Activated naive CD8-positive, alpha-beta T cell (primary cell): ENCODE measurements around the gene CDV3.
"Not testable (repeated sequence)": the region's sequence is repeated elsewhere in the genome, so short reads cannot be mapped to it uniquely, and the experiment has no call there.

Source experiments
- H3K27ac Mint-ChIP-seq: one replicate; pipeline ENCODE4 v1.8.0; 2021; ENCODE audit warnings: mixed read lengths
- H3K27me3 Mint-ChIP-seq: one replicate; pipeline ENCODE4 v1.8.0; 2021; ENCODE audit warnings: mixed read lengths
- H3K36me3 Mint-ChIP-seq: one replicate; pipeline ENCODE4 v1.8.0; 2021; ENCODE audit warnings: mixed read lengths
- H3K4me1 Mint-ChIP-seq: one replicate; pipeline ENCODE4 v1.8.0; 2021; ENCODE audit warnings: low read depth, mixed read lengths
- H3K4me3 Mint-ChIP-seq: one replicate; pipeline ENCODE4 v1.8.0; 2021; ENCODE audit warnings: mild to moderate bottlenecking, mixed read lengths
- H3K9me3 Mint-ChIP-seq: one replicate; pipeline ENCODE4 v1.8.0; 2021; ENCODE audit warnings: low read depth, mixed read lengths

Gene CDV3, protein sequence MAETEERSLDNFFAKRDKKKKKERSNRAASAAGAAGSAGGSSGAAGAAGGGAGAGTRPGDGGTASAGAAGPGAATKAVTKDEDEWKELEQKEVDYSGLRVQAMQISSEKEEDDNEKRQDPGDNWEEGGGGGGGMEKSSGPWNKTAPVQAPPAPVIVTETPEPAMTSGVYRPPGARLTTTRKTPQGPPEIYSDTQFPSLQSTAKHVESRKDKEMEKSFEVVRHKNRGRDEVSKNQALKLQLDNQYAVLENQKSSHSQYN

DNA sequence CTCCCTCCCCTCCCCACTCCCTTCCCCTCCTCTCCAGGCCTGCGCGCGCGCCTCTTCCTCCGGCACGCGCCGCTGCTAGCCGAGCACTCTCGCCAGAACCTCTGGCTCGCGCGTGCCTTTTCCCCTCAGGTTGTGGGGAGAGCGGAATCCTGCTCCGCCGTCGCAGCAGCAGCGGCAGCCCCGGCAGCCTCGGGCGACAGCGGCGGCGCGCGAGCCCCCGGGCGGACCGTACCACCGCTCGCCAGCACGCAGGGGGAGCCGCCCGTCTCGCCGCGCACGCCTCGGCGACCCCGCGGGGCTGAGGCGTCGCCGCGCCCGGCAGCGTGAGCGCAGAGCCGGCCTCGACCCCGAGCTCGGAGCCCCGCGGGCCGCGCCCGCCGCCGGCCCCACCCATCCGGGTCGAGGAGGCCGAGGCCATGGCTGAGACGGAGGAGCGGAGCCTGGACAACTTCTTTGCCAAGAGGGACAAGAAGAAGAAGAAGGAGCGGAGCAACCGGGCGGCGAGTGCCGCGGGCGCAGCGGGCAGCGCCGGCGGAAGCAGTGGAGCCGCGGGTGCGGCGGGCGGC lies at the start of gene CDV3:
TSS of gene CDV3 (plus strand) at position 58 of the 566 bp plus-strand sequence. CDS start at position 417, 359 bp downstream.
- Mint-ChIP-seq H3K4me3 (peak within 1 kb of the TSS; percentile 98), H3K27me3 (no peaks in the 10 kb centered on the region), H3K36me3 (peaks cover 19% of the 10 kb centered on the region), H3K4me1 (peaks cover 59% of the 10 kb centered on the region), H3K9me3 (no peaks in the 10 kb centered on the region), H3K27ac (peak within 1 kb of the TSS; percentile 98)

DNA sequence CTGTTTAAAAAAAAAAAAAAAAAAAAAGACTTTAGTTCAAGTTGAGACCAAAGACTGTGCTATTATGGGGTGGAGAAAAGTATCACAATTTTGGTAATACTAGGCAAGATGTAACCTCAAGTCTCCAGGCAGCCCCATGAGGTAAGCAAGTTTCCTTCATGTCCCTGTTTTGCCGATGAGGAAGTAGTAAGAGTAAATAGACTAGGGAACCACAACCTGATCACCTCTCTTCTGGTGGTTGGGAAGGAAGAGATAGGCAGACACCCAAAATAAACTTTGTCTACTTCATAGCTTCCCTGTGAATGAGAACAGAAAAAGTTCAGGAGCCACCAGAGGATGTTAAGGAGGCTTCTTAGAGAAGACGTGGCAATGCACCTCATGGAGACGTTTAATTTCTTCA lies 49.7 kb upstream of the CDV3 start:
- not testable (repeated sequence) for H3K4me3 Mint-ChIP-seq

DNA sequence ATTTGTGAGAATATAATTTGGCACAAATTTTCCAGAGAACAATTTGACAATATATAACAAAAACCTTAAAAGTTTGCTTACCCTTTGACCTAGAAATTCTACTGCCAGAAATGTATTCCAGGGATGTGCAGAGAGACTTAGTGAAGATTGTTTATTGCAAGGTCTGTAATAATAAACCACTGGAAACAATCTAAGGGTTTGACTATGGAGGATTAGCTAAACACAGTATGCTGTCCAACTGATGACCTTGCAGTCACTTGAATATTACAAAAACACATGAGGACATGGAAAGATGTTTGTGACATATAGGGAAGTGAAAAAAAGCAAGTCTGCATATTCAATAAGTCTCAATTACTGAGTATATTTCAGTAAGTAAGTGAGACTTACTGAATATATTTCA lies 48.1 kb upstream of the CDV3 start:
- H3K36me3 Mint-ChIP-seq, result no peaks in the 10 kb centered on the region
- no peaks in the 10 kb centered on the region for H3K9me3 Mint-ChIP-seq
- no peaks in the 10 kb centered on the region for H3K4me1 Mint-ChIP-seq
- H3K27ac Mint-ChIP-seq, result no peak overlapping the region
- no peaks in the 10 kb centered on the region for H3K27me3 Mint-ChIP-seq
- no peak overlapping the region for H3K4me3 Mint-ChIP-seq

More for the DNA sequence above, 49.7 kb upstream of the CDV3 start:
- H3K36me3 Mint-ChIP-seq, H3K27ac Mint-ChIP-seq, H3K9me3 Mint-ChIP-seq, H3K4me1 Mint-ChIP-seq, H3K27me3 Mint-ChIP-seq: not testable (repeated sequence)

DNA sequence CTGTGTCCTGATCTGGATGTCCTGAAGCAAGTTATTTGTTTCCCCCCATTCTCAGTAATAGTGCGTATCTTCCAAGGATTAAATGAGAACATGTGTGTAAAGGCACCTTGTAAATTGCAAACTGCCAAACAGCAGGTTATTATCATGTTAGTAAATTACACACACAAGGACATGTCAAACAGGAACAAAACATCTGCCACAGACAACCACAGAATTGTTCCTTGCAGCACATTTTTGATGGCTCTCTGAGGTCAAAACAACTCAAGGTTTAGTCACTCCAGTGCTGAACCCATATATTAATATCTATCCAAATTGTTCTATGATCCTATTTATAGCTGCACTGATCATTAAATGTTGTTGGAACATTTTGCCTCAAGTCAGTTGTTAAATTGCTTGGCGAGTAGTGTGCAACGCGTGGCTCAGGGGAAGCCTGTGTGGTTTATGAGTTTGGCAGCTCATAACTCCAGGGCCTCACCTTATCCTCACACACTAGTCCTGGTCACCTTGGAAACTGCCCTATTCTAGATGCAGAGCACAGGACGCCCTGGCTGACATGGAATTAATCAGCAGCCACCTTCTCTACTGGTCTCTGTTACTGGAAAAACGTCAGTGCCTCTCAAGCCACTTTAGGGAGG lies 46.3 kb upstream of the CDV3 start:
- no peak overlapping the region for H3K4me3 Mint-ChIP-seq
- H3K4me1 Mint-ChIP-seq, result no peaks in the 10 kb centered on the region
- H3K27ac Mint-ChIP-seq, result no peak overlapping the region
- no peaks in the 10 kb centered on the region for H3K36me3 Mint-ChIP-seq
- no peaks in the 10 kb centered on the region for H3K27me3 Mint-ChIP-seq
- H3K9me3 Mint-ChIP-seq, result no peaks in the 10 kb centered on the region

DNA sequence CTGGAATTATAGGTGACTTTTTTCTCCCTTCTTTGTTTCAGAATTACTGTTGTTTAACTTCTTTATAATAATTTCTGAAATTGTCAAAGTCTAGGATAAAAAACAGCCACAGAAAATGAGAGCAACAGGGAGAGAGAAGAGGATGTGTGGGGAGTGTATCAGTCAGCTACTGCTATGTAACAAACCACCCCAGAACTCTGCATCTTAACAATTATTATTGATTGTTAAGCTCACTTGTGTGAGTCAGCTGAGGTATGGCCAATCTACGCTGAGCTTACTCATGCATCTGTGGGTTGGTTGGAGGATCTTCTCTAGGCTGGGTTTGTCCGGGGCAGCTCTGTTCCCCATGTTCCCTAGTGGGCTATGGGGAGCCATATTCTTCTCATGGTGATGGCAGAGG lies 43.7 kb upstream of the CDV3 start:
- Mint-ChIP-seq H3K27me3 (peaks cover 1% of the 10 kb centered on the region), H3K27ac (no peak overlapping the region), H3K9me3 (no peaks in the 10 kb centered on the region), H3K4me1 (no peaks in the 10 kb centered on the region), H3K36me3 (no peaks in the 10 kb centered on the region), H3K4me3 (no peak overlapping the region)

DNA sequence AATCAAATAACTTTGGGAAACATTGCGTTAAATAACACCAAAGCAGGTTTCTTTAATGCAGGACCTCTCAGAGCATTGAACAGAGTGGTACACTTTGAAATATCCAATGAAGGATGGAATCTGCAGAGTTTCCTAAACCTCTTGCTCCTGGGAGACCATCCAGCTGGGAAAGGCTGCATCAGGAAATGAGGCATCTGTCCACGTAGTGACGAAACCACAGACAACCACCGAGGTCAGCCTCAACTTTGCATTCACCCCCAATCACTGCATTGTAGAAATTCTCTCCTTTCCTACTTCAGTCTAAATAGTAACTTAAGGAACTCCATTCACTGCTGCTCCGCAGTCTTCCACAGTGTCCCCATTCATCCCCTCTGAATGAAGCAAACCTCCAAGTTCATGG lies 41.5 kb upstream of the CDV3 start:
- Mint-ChIP-seq H3K27me3 (peaks cover 1% of the 10 kb centered on the region), H3K4me1 (no peaks in the 10 kb centered on the region), H3K27ac (no peak overlapping the region), H3K9me3 (no peaks in the 10 kb centered on the region), H3K4me3 (no peak overlapping the region), H3K36me3 (no peaks in the 10 kb centered on the region)

DNA sequence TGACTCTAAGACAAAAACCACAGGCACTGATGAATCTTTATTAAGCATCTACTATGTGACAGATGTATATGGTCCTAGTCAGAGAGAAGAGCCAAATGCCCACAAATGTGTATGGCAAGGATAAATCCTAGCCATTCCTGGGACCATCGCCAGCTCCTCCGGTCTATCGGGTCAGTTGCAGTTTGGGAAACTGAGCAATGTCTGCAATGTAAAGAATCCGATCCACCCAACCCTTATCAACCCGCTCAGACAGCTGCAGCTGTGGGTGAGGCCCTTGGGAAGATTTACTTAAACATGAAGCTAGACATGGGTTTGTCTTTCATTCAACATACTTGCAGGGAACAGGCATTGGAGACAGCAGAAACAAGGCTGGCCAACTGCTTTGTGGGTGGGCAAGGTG lies 40.5 kb upstream of the CDV3 start:
- Mint-ChIP-seq H3K4me1 (no peaks in the 10 kb centered on the region), H3K36me3 (no peaks in the 10 kb centered on the region), H3K27me3 (peaks cover 1% of the 10 kb centered on the region), H3K27ac (no peak overlapping the region), H3K4me3 (no peak overlapping the region), H3K9me3 (no peaks in the 10 kb centered on the region)

DNA sequence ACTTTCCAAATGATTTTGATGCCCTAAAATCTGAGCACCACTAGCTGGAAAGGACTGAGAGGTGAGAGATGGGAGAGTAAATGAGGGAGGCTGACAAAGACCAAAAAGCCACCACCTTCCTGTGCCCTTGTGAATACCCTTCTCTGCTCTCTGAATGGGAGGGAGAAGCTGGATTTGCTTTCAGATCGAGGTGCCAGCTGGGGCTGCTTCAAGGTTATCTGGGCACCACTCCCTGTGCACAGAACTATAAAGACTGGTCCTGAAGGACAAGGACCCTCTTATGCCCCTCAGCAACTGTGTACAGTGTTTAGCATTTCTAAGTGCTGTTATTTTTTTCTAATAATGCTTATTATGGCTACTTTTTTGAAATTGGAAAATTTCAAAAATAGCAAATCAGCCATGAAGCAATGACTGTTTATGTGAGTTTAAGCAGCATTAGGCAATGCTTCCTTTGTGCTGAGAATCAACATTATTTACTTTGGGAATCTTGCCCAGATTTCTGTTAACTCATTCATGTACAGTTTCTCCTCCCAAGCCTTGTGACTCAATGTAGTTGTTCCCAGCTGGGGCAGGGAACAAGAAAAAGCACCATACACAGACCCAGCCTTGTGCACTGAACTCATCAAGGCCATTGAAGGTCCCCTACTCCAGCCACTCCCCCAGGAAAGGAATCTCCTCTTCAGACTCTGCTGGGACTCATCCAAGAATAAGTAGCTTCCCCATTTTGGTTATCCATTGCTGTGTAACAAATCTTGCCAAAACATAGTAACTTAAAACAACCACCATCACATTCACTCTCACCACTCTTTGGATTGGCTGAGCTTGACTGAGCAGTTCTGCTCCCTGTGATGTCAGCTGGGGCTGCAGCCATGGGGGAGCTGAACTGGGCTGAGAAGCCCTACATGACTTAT lies 37.3 kb upstream of the CDV3 start:
- Mint-ChIP-seq H3K4me3 (no peak overlapping the region), H3K9me3 (no peaks in the 10 kb centered on the region), H3K4me1 (no peaks in the 10 kb centered on the region), H3K36me3 (no peaks in the 10 kb centered on the region), H3K27me3 (peaks cover 1% of the 10 kb centered on the region), H3K27ac (no peak overlapping the region)

DNA sequence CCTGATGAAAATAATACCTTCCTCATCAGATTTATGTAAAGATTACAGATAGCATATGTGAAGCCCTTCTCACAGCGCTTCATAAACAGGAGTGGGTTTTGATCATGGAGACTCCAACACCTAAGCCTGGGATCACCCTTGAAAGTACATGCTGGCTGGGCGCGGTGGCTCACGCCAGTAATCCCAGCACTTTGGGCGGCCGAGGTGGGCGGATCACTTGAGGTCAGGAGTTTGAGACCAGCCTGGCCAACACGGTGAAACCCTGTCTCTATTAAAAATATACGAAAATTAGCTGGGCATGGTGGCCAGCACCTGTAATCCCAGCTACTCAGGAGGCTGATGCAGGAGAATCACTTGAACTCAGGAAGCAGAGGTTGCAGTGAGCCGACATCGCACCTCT lies 36.4 kb upstream of the CDV3 start:
- H3K36me3 Mint-ChIP-seq, H3K4me1 Mint-ChIP-seq, H3K27me3 Mint-ChIP-seq, H3K27ac Mint-ChIP-seq, H3K4me3 Mint-ChIP-seq, H3K9me3 Mint-ChIP-seq: not testable (repeated sequence)

DNA sequence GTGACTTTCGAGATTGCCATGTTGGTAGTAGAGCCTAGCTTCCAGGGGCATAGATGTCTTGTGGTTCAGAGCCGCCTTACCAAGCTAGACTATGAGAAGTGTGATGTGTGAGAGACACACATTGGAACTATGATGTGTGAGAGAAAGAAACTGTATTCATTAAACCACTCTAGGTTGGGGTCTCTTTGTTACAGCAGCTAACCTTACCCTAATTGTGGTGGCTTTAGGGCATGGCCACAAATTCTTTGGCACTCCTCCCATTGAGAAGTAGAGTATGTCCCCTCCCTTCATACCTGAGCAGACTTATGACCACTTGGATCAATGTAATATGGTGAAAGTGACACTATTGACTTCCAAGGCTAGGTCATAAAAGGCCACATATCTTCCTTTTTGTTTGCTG lies 35.3 kb upstream of the CDV3 start:
- no peak overlapping the region for H3K27ac Mint-ChIP-seq

DNA sequence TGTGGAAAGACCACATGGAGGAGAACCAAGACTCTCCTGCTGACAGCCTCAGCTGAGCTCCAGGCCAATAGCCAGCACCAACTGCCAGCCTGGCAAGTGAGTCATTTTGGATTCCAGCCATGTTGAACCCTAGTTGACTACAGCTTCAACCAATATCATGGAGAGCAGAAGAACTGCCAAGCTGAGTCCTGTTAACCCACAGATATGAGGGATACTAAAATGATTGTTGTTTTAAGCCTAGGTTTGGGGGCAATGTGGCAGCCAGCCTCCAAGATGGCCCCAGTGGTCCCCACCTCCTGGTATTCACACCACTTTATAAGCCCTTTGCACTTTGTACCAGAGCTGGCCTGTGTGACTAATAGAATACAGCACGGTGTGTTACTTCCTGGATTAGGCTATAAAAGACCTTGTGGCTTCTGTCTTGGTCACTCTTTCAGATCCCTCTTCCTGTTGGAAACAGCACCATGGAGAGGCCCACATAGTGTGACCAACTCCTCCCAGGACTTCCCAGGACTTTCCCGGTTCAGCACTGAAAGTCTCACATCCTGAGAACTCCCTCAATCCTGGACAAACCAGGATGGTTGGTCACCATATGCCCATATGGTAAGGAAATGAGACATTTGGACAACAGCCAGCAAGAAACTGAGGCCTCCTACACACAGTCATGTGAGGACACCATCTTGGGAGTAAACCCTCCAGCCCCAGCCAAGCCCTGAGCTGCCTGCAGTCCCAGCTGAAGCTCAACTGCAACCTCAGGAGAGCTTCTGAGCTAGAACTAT lies 32.4 kb upstream of the CDV3 start:
- no peak overlapping the region for H3K27ac Mint-ChIP-seq

More for the DNA sequence above, 35.3 kb upstream of the CDV3 start:
- peaks cover 1% of the 10 kb centered on the region for H3K27me3 Mint-ChIP-seq
- no peaks in the 10 kb centered on the region for H3K36me3 Mint-ChIP-seq
- no peaks in the 10 kb centered on the region for H3K9me3 Mint-ChIP-seq
- H3K4me3 Mint-ChIP-seq, result no peak overlapping the region
- no peaks in the 10 kb centered on the region for H3K4me1 Mint-ChIP-seq

DNA sequence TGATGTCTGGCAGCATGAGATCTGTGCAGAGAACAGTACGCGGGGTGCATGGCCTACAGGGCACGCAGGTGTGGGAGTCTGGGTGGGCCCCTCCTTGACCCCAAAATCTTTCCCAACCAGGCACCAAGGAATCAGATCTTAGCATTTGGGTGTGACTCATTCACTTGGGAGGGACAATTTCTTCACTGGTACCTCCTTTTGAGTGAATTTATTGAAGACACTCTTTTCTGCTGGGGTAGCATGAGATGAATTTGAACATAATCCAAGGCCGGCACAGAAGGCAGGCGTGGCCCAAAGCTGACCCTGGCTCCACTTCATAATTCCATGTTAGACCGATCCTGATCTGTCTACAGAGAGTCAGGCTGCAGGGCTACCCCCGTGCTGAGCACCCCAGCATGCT lies 30.6 kb upstream of the CDV3 start:
- Mint-ChIP-seq H3K9me3 (no peaks in the 10 kb centered on the region), H3K4me1 (no peaks in the 10 kb centered on the region), H3K27ac (no peak overlapping the region), H3K27me3 (no peaks in the 10 kb centered on the region), H3K36me3 (no peaks in the 10 kb centered on the region), H3K4me3 (no peak overlapping the region)

More for the DNA sequence above, 32.4 kb upstream of the CDV3 start:
- H3K4me3 Mint-ChIP-seq, result no peak overlapping the region
- H3K36me3 Mint-ChIP-seq, result no peaks in the 10 kb centered on the region
- H3K27me3 Mint-ChIP-seq, result no peaks in the 10 kb centered on the region
- H3K9me3 Mint-ChIP-seq, result no peaks in the 10 kb centered on the region
- H3K4me1 Mint-ChIP-seq, result no peaks in the 10 kb centered on the region

DNA sequence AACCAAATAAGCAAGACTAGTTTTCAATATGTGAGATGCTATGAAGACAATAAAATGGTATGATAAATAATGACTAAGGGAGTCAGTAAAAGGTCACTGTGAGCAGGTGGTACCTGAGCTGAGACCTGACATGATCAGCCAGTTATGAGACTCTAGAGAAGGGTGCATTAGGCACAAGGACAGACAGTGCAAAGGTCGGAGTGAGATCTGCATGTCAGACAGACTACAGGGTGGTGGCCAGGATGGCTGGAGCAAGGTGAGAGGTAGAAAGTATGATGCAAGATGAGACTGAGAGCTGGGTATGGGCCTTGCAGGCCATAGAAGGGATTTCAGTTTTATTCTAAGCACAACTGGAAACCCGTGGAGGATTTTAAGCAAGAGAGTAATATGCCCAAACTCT lies 28.5 kb upstream of the CDV3 start:
- not testable (repeated sequence) for H3K4me3 Mint-ChIP-seq, H3K27ac Mint-ChIP-seq, H3K27me3 Mint-ChIP-seq, H3K36me3 Mint-ChIP-seq, H3K4me1 Mint-ChIP-seq, H3K9me3 Mint-ChIP-seq

DNA sequence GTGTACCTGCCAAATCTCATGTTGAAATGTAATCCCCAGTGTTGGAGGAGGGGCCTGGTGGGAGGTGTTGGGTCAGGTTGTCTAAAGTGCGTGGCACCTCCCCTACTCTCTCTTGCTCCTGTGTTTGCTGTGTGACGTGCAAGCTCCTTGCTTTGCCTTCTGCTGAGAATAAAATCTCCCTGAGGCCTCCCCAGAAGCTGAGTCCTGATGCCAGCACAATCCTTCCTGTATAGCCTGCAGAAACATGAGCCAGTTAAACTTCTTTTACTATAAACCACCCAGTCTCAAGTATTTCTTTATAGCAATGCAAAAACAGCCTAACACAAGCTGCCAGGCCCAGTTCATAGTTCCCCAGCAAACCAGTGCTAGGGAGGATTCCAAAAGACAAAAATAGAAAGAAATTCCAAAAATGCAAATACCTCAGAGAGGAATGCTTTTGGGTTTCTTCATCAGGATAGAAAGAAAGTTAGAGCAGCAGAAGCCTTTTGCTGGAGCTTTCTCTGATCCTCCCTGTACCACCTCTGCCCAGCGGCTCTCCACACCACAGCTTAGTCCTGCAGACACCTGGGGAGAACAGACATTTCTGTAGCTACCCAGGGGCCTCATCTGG lies 25.9 kb upstream of the CDV3 start:
- H3K36me3 Mint-ChIP-seq, result no peaks in the 10 kb centered on the region
- H3K9me3 Mint-ChIP-seq, result no peaks in the 10 kb centered on the region
- H3K4me1 Mint-ChIP-seq, result no peaks in the 10 kb centered on the region
- no peak overlapping the region for H3K4me3 Mint-ChIP-seq
- no peak overlapping the region for H3K27ac Mint-ChIP-seq
- no peaks in the 10 kb centered on the region for H3K27me3 Mint-ChIP-seq
